ENCODE data around the gene IFT27.

IFT27 gene, protein sequence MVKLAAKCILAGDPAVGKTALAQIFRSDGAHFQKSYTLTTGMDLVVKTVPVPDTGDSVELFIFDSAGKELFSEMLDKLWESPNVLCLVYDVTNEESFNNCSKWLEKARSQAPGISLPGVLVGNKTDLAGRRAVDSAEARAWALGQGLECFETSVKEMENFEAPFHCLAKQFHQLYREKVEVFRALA

DNA sequence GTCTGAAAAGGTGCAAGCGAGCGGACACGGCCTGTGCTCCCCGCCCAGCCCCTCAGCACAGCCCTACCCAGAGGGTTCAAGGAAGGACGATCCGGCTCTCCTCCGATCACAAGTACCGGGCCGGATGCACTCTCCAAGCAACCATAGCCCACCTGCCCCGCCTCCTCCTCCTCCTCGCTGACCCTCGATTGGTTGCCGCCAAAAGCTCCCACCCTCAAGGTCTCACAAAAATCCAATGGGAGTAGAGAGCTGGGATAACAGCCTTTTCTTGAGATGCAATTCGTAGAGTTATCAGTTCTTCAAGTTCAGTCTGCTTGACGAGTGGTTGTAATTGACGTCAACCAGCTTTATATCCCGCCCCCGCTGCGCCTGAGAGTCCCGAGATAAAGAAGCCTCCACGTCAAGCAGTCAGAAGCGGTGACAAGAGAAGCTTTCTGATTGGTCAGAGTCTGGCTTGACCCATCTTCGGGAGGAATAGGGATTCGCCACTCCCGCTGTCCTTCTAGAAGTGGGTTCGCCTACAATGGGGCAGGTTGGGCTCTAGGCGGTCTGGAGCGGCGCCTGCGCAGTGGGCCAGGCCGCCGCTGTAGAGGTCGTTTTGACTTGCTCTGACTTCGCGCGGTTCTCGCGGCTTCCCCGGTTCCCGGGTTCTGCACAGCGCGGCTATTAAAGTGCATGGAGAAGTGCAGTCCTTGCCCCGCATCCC, at the start of gene IFT27:
Gene IFT27 (minus strand): TSS at position 156 of the 706 bp plus-strand sequence. CDS start 412 bp downstream, outside the sequence.
- DNase-seq (ENCODE audit: low read depth), result peak; percentile 88

DNA sequence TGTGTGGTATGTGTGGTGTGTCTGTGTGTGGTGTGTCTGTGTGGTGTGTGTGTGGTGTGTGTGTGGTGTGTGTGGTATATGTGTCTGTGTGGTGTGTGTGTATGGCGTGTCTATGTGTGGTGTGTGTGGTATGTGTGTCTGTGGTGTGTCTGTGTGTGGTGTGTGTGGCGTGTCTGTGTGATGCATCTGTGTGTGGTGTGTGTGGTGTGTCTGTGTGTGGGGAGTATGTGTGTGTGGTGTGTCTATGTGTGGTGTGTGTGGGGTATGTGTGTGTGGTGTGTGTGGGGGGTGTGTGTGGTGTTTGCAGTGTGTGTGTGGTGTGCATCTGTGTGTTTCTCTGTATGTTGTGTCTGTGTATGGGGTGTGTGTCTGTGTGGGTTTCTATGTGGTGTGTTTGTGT, 48.7 kb upstream of the IFT27 start:
- DNase-seq (ENCODE audit: low read depth), result no peak

DNA sequence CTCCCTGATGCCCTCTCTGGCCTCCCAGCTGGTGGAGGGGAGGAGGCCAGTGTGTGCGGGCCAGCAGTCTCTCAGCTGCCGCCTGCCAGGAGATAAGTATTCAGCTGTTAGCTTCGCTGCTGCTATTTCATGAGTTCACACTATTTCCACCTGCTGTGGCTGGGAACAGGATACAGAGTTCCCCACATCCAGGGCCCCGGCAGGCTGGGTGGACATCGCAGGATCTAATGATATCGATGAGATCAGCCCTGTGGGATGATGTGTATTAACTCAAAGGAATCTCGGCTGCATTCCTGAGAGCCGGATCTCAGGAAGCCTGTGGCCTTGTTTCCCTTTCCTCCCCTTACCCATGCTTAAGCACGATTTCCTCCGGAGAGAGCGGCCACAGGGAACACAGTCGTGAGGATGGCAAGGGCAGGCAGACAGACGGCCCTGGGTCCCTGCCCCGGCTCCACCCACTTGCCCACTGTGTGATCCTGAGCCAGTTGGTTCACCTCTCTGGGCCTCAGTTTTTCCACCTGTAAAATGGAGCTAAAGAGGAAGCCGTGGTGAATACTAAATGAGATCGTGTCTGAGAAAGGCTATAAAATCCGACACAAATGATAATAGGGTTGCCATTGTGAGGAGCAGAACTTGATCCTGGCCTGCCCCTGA, 47.4 kb upstream of the IFT27 start:
- no peak for DNase-seq (ENCODE audit: low read depth)

DNA sequence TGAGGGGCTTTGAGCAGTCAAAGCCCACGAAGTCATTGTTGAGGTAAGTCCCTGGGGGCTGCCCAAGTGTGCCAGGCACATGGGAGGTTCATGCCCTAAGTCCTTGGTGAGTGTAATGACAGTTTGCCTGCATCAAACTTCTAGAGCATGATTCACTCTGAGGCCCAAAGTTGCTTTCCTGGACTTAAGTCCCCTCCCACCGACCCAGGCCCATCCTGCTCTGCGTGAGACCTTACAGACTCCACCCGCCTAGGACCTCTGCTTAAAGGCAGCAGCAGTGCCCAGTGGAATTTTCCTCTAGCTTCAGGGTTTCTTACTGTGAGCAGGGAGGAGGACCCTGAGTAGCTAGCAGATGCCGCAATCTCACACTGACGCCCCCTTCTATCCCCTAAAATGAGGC, 46.7 kb upstream of the IFT27 start:
- no peak for DNase-seq (ENCODE audit: low read depth)

DNA sequence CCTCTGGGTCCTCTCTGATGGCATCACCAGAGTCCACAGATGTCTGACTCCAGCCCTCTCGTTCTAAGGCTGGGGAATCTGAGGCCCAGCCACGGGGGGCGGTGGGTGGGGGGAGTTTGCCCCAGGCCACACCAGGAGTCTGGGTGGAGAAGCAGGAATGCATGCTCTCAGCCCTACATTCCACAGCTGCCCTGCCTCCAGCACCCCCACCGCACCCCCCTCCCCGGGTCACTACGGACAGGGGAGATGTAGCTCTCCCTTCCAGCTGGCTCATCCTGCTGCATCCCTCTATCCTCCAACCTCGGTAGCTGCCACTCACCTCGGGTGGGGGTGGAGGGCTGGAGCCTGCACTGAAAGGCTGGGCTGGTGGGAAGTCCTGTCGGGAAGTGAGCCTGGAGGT, 43.2 kb upstream of the IFT27 start:
- no peak for DNase-seq (ENCODE audit: low read depth)

DNA sequence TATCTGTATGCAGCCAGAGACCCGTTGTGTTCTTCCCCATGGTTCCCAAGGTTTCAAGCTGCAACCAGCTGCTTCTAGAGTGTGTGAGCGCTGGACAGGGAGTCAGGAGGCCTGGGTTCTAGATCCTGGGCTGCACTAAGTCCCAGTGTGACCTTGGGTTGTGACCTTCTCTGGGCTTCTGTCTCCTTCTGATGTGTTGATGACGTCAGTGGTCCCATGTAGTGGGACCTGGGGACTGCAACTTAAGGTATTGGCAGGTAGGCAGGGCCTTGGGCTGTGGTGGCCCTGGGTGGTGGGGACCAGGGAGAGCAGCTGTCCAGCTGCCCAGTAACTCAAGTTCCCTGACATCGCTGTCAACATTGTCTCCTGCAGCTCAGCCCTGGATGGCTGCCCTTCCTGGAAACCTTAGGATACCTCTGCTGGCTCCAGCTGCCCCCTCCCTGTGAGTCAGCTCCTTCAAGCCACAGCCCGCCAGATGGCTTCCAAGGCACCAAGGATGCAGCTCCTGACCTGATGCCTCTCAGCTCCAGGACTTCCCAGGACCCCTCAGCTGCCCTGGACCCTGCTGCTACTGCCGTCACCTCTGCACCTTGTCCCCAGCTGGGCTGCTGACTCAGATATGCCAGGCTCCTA, 42.2 kb upstream of the IFT27 start:
- DNase-seq (ENCODE audit: low read depth), result no peak

DNA sequence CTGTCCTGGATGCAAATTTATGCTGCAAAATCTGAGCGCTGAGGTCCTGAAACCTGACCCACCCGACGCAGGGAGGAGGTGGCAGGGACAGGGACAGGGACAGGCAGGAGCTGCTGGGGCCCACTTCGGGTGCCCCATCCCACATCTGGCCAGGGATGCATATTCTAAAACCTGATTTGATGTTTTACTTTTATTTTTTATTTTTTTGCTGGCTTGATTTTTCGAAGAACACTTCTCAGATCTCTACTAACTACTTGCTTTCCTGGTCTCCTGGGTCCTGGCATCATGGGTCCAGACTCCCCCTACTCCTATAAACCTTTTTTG, 41.6 kb upstream of the IFT27 start:
- no peak for DNase-seq (ENCODE audit: low read depth)

DNA sequence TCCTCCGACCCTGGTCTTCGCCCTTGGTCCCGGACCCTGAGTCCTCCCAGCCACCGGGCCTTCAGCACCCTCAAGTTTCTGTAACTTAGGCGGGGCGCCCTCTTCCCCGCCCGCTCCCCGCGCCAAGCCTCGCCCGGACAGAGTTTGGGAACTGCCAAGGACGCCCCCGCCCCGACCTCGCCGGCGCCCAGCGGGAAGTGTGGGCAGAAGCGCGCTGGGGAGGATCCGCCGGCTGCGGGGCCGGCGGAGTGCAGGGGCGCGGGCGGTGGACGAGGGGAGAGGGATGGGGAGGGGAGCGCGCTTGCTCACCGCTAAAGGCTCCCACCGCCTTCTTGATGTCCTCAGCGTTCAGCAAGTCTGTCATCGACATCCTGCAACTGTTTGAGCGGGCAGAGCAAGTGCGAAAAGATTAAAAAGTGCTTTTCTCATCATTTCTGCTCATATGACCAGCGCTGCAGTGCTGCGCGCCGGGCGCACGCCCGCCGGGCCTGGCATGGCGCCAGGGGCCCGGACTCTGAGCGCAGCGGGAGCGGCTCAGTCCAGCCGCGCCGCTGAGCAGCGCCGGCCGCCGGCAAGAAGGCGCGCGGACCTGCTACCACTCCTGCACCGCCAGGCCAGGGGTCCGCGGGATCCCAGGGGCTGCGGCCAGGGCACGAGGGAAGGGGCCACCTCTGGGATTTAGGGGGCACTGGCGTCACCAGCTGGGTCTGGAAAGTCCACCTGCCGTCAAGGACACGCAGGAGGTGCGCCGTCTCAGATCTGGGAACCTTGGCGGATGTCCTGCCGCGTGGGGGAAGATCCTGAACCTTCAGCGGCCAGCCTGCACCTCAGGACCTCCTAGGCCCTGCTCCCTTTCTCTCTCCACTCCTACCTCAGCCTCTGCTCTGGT, 41.0 kb upstream of the IFT27 start, which contains the start of gene PVALB:
Gene PVALB (minus strand): TSS at position 400 of the 889 bp plus-strand sequence. CDS start 30 bp downstream, at position 370.
- DNase-seq (ENCODE audit: low read depth), result no peak

DNA sequence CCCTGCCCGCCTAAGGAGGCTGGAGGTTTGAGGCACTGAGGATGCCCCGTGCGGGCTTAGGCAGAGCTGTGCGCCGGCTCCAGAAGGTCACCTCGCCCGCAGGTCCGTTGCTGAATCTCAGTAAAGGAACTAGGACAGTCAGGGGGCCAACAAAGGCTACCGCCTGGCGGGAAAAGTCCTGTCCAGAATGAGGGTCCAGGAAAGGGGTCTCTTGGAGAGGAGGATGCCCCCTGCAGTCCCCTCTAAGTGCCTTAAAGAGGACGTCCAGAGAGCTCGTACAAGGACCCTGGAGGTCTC, 40.4 kb upstream of the IFT27 start:
- no peak for DNase-seq (ENCODE audit: low read depth)

DNA sequence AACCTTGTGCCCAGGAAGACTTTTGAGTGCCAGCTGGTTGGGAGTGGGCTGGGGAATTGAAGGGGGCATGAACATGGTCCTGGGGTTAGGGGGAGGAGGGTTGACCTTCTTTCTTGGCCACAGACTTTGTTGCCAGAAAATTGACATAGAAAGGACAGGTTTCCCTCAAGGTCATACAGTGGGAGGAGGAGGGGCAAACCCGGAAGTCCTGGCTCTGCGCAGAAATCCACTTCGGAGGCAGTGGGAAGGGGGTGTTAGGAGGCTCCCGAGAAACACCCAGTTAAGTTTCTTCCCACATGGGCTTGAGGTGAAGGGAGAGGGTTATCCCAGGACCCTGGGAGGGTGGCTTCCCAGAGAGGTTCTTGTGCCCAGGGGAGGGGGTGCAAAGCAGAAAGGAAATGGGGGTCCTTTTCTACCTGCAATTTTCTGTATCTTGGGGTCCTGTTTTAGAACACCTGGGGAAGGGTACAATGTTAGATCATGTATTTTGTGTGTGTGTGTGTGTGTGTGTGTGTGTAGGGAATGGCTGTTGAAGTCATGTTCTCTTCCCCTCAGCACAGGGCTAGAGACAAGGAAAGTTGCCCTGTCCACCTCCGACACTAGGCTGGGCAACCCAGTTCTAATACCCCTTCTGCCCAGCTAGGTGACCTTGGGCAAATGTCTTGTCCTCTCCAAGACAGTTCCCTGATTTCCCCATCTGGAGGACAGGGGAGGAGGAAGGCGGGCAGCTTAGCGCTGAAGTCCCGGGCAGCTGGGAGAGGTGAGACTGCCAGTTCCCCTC, 39.8 kb upstream of the IFT27 start:
- no peak for DNase-seq (ENCODE audit: low read depth)

DNA sequence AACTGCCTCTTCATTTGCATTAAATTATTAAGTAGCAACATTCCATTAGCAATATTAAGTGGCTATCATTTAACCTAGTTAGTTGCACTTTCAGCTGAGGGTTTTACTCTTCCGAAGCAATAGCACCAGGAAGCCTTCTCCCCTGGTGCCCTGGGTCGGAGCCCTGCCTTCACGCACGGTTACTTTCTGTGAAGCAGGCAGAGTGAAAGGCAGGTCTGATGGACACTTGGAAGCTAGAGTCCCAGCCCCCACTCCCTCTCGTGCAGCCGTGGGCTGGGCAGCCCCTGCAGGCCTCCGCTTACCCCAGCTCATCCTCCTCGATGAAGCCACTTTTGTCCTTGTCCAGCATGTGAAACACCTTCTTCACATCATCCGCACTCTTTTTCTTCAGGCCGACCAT, 38.9 kb upstream of the IFT27 start:
- no peak for DNase-seq (ENCODE audit: low read depth)

DNA sequence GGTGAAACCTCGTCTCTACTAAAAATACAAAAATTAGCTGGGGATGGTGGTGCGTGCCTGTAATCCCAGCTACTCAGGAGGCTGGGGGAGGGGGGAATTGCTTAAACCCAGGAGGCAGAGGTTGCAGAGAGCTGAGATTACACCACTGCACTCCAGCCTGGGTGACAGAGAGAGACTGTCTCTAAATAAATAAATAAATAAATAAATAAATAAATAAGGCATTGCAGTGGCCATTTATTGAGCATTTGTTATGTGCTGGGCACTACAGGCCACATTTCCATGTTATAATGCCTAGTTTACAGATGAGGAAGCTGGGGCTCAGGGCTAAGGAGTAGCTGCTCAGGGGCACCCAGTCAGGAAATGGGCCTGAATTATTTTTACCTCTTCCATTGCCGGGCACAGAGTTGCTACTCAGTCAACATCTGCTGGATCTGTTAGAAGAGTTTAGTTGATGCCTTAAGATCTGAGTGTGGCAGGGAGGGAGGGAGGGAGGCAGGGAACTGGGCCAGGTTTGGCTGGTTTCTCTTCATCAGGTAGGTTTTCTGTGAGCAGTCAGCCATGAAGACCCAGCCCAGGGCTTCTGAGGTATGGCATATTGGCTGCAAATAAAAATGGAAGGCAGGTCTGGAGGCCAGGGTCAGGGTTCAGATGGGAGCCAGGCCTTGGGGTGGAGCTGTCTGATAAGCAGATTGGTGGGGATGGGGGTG, 35.3 kb upstream of the IFT27 start:
- no peak for DNase-seq (ENCODE audit: low read depth)

DNA sequence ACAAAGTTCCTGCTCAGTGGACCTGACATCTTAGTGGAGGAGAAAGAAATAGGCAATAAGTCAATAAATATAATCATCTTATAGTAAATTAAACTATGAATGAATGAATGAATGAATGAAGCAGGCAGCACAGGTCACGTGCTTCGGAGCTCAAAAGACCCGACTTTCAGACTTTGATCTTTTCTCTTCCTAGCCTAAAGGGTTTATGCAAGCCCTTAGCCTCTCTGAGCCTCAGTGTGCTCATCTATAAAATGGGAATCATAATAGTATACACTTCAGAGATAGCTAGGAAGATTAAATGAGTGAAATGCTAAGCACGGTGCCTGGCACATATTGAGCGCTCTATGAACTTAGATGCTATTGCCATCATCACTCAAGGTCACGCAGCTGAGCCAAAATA, 33.4 kb upstream of the IFT27 start:
- no peak for DNase-seq (ENCODE audit: low read depth)

DNA sequence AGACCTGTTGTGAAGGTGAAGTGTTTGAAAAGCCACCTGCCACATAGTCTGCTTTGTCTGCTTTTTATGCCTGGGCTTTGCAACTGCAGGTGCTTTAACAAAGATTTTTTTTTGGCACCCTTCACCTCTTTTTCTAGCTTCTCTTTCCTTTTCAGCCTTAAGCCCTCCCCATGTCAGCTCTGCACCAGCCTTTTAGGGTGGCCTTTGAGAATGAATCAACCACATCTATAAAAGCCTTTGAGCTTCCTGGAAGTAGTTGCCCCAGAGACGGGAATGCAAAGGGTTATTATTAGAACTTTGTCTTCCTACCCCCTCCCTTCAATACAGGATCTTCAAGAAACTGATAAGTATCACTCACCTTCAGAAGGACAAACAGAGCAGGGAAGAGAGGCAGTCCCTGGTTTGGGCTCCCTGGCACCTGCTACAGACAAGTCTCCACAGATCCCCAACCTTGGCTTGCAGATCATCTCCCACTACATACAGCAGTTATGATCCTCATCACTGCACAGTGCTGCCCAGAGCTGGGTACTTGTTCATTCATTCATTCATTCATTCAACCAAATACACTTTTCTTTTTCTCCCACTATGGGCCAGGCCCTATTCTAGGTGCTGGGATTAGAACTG, 32.9 kb upstream of the IFT27 start:
- no peak for DNase-seq (ENCODE audit: low read depth)

DNA sequence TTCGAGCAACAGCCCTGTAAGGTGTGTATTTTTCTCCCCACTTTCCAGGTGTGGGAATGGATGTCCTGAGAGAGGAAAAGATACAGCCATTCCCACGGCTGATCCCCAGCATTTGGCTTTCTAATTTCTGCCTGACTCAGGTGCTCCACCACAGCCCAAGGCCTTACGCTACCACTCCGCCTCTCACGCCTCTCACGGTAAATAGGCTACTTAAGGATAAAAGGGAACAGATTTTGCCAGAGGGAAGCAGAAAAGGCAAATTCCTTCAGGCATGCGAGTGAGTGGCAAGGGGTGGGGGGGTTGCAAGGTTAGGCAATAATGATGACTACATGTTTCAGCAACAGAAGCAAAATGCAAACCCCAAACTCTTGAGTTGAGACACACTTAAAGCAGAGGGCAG, 31.7 kb upstream of the IFT27 start:
- DNase-seq (ENCODE audit: low read depth), result no peak

DNA sequence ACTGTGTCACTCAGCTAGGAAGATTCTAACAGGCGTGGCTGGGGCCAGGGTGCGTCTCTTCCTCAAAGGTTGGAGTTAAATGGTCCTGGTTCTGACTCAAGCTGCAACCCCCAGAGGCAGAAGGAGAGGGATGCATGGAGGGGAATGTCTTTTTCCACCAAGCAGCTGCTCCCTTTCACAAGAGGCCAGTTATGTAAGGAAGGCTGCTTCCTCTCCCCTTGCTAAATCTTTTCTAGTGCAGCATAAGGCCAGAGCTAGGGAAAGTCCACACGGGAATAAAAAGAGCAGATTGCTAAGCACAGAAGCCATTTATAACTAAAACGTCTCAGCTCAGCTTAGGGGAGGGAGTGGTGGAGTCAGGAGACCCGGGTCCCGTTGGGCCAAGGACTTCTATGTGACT, 30.9 kb upstream of the IFT27 start:
- DNase-seq (ENCODE audit: low read depth), result no peak

DNA sequence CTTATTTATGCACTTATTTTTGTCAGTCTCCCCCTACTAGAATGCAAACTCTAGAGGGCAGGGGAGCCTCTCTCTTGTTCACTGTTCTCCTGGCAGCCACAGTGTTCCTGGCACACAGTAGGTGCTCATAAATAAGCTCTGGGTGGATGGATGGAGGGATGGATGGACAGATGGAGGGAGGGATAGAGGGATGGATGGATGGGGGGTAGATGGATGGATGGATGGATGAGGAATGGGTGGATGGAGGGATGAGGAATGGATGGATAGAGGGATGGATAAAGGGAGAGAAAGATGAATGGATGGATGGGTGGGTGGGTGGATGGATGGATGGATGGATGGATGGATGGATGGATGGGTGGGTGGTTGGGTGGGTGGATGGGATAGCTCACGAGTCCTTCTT, 27.4 kb upstream of the IFT27 start:
- no peak for DNase-seq (ENCODE audit: low read depth)

DNA sequence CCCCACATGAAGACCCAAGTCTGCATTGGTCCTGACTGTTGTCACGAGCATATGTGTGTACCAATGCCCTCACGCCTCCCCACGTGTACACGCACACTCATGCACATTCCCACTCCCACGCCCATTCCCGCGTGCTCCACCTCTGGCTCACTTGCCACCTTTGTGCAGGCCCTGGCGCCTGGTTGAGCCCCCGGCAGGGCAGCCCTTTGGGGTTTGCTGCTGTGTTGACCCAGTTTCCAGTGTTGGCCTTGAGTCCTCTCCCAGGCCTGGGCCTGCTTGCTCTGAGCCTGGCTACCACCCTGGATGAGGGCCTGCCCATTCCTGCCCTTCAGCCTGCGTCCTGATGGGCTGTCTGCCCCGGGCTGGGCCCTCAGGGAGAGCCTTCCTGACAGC, 22.8 kb upstream of the IFT27 start:
- no peak for DNase-seq (ENCODE audit: low read depth)

DNA sequence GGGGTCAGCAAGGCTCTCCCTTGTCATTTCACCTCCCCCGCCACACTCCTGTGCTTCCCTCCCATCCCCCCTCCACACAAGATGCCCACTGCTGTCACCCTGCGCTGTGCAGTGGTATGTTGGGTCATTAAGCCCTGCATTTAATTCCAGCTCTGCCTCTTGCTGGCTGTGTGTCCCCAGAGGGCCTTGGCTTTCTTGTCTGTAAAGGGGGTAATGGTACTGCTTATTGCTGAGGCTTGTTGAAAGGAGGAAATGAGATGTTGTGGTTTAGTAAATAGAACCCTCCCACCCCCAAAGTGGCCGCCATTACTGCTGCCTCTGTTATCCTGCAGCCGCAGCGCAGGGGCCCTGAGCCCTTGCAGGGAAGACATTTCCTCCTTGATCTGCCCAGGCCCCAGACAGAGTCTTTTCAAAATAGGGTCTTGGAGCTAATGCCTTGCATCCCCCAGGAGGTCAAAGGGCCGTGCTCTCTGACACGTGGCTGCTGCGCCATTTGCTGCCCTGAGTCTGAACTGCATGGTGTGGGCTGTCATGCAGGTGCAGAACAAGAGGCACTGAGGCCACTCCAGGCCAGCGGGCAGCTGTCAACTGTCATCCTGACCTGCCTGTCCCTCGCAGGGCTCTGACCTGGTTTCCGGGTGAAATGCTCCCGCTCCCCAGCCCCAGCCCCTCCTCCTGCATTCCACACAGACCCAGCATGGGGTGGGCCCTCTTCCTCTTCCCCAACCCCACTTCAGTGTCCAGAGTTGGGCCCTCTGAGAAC, 22.2 kb upstream of the IFT27 start:
- DNase-seq (ENCODE audit: low read depth), result no peak

DNA sequence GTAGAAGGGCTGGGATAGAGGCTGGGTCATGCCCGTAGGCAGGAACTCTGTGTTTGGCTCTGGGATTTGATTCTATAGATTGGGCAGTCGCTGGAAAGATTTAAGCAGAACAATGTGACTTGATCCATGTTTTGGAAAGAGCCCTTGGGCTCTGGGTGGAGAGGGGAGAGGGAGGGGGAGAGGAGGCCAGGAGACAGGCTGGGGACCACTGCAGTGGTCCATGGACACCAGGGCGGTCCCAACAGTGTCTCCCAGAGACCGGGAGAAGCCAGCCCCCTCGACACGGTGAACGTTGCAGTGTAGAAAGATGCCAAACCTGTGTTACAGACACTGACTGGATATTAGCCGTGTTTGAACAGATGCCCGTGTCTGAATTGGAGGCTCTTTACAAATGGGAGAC, 21.5 kb upstream of the IFT27 start:
- DNase-seq (ENCODE audit: low read depth), result no peak

All from stimulated activated CD8-positive, alpha-beta memory T cell treated with anti-CD3 and anti-CD28 coated beads, Interleukin-7, amount 100 ng/mL, for 24 hours (primary cell).